ENCODE data around the gene KLK3.
"Not testable (repeated sequence)": the region's sequence is repeated elsewhere in the genome, so short reads cannot be mapped to it uniquely, and the experiment has no call there.

KLK3 gene

GRCh38 chr19:50861496-50862286, 7.0 kb downstream of the KLK3 start:
- DNase-seq (ENCODE audit: low read depth): no peak

- no peak for DNase-seq (ENCODE audit: low read depth)
Measured at GRCh38 chr19:50869479-50869878, 14.8 kb downstream of the KLK3 start.

DNA sequence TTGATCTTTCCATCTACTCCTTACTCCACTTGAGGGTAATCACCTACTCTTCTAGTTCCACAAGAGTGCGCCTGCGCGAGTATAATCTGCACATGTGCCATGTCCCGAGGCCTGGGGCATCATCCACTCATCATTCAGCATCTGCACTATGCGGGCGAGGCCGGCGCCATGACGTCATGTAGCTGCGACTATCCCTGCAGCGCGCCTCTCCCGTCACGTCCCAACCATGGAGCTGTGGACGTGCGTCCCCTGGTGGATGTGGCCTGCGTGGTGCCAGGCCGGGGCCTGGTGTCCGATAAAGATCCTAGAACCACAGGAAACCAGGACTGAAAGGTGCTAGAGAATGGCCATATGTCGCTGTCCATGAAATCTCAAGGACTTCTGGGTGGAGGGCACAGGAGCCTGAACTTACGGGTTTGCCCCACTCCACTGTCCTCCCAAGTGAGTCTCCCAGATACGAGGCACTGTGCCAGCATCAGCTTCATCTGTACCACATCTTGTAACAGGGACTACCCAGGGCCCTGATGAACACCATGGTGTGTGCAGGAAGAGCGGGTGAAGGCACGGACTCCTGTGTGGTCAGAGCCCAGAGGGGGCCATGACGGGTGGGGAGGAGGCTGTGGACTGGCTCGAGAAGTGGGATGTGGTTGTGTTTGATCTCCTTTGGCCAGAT, 15.8 kb downstream of the KLK3 start:
- no peak for DNase-seq (ENCODE audit: low read depth)

DNA sequence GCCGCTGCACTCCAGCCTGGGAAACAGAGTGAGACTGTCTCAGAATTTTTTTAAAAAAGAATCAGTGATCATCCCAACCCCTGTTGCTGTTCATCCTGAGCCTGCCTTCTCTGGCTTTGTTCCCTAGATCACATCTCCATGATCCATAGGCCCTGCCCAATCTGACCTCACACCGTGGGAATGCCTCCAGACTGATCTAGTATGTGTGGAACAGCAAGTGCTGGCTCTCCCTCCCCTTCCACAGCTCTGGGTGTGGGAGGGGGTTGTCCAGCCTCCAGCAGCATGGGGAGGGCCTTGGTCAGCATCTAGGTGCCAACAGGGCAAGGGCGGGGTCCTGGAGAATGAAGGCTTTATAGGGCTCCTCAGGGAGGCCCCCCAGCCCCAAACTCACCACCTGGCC, 18.3 kb downstream of the KLK3 start, which contains the start of gene KLK2:
KLK2 (plus strand) TSS at position 384 of the 400 bp plus-strand sequence. CDS start 35 bp downstream, outside the sequence.
- DNase-seq (ENCODE audit: low read depth): no peak

DNA sequence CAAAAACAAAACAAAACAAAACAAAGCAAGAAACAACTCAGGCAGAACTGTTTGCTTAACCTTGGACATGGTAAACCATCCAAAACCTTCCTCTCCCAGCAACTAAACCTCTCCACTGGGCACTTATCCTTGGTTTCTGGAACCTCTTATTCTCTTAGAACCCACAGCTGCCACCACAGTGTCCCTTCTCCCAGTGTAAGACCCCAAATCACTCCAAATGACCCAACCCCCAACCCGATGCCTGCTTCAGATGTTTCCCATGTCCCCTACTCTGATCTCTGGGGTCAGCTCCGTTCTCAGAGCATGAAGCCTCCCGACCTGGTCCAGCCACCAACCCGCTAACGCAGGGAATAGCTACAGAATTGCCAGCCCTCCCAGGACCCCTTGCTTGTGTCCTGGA, 19.5 kb downstream of the KLK3 start:
- no peak for DNase-seq (ENCODE audit: low read depth)

GRCh38 chr19:50875795-50876422, 21.2 kb downstream of the KLK3 start:
- no peak for DNase-seq (ENCODE audit: low read depth)

- no peak for DNase-seq (ENCODE audit: low read depth)
Measured at GRCh38 chr19:50876456-50876855, 21.7 kb downstream of the KLK3 start.

- no peak for DNase-seq (ENCODE audit: low read depth)
Measured at GRCh38 chr19:50877338-50877737, 22.6 kb downstream of the KLK3 start.

DNA sequence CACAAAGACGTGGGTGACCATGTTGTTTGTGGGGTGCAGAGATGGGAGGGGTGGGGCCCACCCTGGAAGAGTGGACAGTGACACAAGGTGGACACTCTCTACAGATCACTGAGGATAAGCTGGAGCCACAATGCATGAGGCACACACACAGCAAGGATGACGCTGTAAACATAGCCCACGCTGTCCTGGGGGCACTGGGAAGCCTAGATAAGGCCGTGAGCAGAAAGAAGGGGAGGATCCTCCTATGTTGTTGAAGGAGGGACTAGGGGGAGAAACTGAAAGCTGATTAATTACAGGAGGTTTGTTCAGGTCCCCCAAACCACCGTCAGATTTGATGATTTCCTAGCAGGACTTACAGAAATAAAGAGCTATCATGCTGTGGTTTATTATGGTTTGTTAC, 24.1 kb downstream of the KLK3 start:
- DNase-seq (ENCODE audit: low read depth): no peak

DNA sequence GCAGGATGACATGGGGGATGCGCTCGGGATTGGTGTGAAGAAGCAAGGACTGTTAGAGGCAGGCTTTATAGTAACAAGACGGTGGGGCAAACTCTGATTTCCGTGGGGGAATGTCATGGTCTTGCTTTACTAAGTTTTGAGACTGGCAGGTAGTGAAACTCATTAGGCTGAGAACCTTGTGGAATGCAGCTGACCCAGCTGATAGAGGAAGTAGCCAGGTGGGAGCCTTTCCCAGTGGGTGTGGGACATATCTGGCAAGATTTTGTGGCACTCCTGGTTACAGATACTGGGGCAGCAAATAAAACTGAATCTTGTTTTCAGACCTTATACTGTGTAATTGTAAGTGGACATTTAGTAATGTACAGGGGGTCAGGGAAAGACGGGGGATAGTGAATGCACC, 25.5 kb downstream of the KLK3 start:
- no peak for DNase-seq (ENCODE audit: low read depth)

- no peak for DNase-seq (ENCODE audit: low read depth)
Measured at GRCh38 chr19:50882188-50882587, 27.5 kb downstream of the KLK3 start.

DNA sequence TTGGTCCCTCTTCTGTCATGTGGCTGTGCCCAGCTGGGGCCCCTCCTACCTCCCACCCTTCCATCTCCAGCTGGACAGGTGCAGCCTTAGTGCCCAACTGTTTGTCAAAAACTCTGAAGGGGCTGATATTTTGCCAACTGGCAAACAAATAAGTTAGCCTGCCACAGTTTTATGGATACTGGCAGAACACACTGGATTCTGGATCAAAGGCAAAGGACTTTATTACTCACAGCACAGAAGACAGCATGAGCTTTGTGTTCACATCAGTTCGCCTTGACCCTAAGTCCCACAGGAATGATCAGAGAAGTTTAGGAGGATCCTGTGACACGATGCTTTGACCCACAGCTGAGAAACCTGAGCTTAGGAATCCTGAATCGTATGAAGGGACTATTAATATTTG, 34.9 kb downstream of the KLK3 start:
- no peak for DNase-seq (ENCODE audit: low read depth)

DNA sequence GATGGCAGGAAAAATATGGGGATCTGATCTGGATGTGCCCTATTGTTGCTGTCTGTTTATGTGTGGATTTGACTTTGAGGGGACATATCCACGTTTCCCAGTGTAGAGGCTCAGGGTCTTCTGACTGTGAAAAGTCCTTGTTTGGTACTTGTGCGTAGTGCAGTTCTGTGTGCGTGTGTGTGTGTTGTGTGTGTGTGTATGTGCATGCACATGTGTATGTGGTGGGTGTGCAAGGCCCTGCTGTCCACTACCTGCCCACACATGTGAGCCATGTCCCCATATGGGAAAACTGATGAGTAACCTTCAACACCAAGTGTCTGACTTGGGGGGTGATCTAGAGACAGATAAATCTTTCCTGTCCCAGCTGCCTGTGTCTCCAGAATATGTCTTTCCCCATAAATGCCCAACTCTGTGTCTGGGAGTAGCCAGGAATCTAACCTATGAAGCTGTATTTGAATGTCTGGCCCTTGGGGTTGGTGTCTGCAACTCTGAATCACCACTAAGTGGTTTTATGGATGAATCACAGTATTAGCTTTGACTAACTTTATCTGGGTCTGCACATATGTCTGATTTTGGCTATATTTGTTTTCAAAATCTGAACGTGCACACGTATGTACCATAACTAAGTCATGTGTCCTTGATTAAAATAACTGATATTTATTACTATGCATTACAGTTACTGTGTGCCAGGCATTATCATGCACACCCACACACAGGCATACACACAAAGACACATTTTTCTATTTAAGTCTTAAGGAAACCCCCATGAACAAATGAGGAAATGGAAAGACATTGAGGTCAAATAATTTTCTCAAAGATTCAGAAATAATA, 35.9 kb downstream of the KLK3 start:
- DNase-seq (ENCODE audit: low read depth): no peak

DNA sequence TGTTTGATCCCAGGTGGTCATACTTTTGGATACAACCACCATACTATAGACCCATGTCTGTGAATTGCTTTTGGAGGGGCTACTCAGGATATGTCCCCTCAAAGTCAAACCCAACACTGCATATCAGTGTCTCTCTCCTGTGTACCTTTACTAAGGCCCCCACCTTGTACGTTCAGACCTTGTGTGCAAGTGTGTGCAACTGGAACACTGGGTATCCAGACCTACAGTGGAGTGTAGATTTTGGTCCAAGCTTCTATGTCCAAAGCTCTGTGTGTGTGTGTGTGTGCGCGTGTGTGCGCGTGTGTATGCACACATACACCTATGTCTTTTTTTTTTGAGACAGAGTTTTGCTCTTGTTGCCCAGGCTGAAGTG, 36.5 kb downstream of the KLK3 start:
- DNase-seq (ENCODE audit: low read depth): no peak

DNA sequence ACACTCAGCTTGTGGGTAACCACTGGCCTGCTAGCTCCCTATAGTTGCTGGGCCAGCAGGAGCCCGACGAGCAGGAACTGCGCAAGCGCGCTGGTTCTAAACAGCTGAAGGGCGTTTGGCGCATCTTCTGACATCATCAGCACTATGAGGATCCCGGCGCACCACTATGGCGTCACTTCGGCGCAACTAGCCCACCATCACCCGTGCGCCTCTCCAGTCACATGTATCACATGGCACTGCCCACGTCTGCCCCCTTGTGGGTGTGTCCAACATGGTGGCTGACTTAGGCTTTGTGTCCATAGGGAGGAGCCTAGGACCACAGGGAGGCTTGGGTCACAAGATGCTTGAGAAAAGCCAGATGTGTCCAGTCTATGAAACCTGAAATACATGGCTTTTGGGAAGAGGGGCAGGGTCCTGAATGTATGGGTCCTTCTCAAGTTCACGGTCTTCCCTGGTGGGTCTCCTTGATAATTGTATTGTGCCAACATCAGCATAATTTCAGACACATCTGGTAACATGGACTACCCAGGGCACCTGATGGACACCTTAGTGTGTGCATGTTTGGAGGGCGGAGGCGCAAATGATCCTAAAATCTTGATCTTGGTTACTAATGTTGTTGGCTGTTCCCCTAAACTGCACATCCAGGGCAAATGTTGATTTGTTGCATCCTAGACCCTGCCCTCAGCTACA, 38.5 kb downstream of the KLK3 start:
- DNase-seq (ENCODE audit: low read depth): no peak

DNA sequence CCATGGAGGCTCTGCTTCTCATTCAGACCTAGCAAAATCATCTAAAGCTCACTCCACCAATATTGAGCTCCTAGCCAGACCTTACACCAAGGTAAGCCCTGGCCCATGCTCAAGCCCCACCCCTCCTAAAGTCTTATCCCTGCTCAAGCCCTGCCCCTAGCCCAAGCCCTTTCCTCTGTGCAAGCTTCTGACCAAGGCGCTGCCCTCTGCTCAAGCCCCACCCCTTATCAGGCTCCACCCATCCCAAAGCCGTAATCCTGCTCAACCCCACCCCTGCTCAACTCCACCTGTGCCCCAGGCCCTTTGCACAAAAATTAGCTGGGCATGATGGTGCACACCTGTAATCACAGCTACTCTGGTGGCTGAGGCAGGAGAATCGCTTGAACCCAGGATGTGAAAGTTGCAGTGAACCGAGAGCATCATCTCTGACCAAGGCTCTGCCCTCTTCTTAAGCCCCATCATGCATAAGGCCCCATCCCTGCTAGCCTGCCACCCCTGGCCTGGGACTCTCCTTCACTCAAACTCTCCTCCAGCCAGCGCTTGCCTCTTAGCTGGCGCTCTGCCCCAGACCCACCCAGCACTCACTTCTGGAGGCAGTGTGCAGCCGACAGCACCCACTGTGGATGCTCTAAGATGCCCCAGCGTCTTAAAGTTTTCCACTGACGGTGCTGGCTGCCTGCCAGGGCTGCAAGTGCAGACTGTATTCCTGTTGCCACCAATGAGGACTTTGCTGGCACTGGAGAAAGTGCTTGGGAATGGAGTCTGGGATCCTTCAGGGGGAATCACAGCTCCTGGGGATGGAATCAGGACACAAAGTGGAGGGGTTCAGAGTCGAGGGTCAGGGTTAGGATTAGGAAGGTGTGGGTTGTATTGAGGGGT, 40.0 kb downstream of the KLK3 start:
- no peak for DNase-seq (ENCODE audit: low read depth)

GRCh38 chr19:50896089-50896590, 41.4 kb downstream of the KLK3 start:
- not testable (repeated sequence) for DNase-seq (ENCODE audit: low read depth)

GRCh38 chr19:50896591-50897190, 42.0 kb downstream of the KLK3 start:
- no peak for DNase-seq (ENCODE audit: low read depth)

GRCh38 chr19:50897191-50897607, 42.5 kb downstream of the KLK3 start:
- no peak for DNase-seq (ENCODE audit: low read depth)

DNA sequence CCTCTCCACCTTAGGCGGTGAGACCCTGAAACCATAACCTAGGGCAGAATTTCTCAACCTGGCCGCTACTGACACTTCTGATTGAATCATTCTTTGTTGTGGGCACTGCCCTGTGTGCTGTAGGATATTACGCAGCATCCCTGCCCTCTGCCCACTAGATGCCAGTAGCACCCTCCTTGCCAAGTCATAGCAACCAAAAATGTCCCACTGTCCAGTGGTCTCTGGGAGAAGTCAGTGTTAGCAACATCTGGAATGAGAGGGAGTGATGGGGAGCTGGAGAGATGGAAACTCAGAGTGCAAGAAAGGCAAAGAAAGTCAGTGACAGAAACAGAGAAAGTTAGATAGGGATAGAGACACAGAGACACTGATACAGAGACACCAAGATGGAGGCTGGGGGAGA, 42.9 kb downstream of the KLK3 start:
- no peak for DNase-seq (ENCODE audit: low read depth)

Data from activated gamma-delta T cell treated with anti-CD3 and anti-CD28 coated beads, Interleukin-2, amount 50 U/mL, for 16 hours (primary cell).